ENCODE results near the gene SAMD3.
"Not testable (repeated sequence)": the region's sequence is repeated elsewhere in the genome, so short reads cannot be mapped to it uniquely, and the experiment has no call there.

The SAMD3 gene

DNA sequence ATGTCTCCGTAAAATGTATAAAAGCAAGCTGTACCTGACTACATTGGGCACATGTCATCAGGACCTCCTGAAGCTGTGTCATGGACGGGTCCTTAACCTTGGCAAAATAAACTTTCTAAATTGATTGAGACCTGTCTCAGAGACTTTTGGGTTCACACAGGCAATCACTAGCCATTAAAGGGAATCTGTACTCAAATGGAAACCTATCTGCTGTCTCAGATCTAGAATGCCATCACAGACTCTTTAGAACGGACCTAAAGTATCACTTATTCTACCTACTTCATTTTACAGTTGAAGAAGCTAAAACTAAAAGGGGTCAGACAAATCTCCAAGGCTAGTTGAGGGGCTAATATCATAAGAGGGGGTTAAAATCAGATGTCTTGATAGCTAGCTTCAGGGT, 11.1 kb downstream of the SAMD3 start:
- DNase-seq: no peak

DNA sequence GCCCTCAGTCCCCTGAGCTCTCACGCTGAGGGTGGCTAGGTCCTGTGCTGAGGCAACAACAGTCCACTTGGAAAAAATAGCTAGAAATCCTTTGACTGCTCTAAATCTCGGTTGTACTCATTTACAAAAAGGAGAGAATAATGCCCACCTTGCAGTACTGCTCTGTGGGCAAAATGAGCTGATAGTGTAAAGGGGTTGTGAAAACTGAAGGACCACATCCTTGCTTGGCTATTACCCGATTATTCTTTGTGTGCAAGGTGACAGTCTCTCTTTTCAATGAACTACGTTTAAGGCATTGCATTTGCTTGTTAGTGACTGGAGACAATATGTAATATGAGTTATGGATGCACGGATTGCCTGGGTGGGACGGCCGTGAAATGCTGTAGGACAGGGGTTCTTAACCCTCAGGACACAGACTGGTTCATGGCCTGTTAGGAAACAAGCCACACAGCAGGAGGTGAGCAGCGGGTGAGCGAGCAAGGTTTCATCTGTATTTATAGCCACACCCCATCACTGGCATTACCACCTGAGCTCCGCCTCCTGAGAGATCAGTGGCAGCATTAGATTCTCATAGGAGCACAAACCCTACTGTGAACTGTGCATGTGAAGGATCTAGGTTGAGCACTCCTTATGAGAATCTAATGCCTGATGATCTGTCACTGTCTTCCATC, 14.6 kb downstream of the SAMD3 start:
- no peak for DNase-seq

DNA sequence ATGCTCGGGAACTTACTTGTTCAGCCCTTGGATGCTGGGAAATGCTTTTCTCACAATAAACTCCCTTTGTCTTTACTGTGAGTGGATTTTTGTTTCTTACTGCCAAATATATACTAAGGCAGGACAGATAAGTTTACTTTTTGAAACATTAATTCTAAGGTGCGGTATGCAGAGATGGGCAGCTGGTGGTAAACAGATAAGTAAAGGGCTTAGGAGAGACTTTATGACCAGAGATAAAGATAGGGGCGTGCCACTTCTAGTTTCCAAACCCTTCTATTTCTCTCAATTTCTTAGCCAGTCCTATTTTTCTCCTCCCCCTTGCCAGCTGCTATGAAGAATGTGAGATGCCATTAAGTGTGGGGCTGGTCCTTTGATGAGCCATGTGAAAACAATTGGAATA, 16.3 kb downstream of the SAMD3 start:
- no peak for DNase-seq

DNA sequence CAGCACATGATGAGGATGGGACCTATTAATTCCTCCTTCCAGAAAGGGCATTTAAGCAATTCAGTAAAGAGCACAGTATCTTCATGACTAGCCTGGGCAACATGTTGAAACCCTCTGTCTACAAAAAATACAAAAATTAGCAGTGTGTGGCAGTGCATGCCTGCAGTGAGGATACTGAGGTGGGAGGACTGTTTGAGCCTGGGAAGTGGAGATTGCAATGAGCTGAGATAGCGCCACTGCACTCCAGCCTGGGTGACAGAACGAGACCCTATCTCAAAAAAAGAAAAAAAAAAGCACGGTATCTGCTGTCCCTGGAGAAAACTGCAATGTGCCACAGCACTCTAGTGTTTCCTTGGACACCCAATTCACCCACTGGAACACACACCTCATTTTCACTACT, 18.4 kb downstream of the SAMD3 start:
- no peak for DNase-seq

- DNase-seq: no peak
Measured at GRCh38 chr6:130203370-130203769, 19.4 kb downstream of the SAMD3 start.

DNA sequence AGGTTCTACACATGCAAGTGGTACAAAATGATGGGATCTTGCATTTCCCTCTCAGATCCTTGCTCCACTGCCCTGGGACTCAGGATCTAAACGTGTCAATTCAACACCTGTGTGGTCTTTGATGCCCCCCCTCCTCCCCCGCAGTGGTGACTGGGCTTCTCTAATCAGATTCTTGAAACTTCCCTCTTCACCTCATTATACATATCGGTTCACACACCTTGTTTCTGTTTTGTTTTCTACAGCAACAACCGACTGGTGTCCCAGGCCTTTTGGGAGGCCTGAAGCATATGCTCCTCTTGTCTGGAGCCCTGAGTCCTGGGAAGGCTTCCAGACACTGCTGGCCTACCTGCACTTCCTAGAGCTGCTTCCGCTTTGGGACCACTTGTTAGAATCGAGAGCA, 20.0 kb downstream of the SAMD3 start:
- DNase-seq: no peak

GRCh38 chr6:130200020-130200419, 22.7 kb downstream of the SAMD3 start:
- DNase-seq: no peak

DNA sequence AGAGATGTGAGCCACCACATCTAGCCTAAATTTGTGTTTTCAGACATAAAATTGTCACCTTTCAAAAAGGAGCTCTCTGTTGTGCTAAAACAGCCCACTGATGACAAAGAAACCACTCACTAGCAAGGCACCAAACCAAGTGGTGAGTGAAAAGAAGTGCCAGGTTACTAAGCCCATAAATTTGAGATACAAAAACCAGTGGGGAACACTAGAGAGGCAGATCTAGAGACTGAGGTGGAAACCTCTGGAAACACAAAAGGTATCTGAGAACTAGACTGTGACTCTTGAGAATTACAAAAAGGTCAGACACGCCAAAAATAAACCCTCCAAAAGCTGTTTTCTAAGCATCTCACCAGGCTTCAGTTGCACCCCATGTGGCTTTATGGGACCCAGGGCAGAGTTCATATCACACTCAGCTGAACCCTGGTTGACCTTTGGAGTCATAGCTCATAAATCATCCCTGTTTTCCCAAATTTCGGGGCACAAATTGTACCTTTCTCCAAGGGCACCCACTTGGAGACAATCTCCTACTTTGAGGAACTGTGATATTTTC, 24.2 kb downstream of the SAMD3 start:
- DNase-seq: no peak

GRCh38 chr6:130197816-130198482, 24.8 kb downstream of the SAMD3 start:
- DNase-seq: not testable (repeated sequence)

DNA sequence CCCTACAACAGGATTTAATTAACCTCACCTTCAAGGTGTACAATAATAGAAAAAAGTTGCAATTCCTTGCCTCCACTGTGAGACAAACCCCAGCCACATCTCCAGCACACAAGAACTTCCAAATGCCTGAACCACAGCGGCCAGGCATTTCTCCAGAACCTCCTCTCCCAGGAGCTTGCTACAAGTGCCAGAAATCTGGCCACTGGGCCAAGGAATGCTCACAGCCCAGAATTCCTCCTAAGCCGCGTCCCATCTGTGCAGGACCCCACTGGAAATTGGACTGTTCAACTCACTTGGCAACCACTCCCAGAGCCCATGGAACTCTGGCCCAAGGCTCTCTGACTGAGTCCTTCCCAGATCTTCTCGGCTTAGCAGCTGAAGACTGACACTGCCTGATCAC, 28.3 kb downstream of the SAMD3 start:
- DNase-seq: not testable (repeated sequence)

DNA sequence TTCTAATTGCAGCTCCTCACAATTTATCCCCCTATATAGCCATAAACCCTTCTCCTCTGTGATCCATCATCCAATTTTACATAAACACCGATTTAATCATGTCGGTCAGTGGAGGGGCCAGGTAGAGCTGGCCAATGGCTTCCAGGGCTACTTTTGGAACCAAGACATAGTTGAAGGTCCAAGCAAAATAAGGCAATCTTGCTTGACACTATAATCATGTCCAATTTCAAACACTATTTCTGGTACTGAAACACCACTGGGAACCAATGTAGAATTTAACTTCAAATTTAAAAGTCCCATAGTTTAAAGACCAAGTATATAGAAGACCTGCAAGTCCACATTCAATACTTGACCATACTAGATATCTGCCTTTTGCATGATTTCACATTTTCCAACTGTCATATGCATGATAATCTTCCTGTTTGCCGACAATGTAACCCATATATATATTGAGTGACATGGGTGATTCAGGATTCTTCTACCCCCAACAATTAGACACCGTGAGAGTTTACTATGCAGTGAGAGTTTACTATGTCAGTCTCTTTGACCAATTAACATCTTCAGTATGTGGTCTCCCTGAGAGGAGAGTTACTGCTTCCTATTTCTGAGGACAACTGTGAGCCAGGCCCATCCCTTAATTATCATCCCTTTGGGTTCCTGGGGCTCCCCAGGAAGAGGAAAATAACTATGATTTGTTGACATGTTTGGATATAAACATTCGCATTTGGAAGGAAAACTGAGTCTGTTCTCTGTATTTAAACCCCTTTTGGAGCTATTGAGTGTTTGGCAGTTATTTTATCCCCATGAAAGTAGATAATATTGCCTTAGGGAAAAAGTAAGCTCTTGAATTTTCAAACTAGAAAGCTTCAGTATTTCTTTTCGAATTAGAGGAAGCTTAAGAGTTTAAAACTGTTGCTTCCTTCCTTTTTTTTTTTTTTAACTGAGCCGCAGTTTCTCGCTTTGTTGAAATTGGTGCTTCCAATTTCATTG, 31.8 kb downstream of the SAMD3 start:
- no peak for DNase-seq

- DNase-seq: no peak
Measured at GRCh38 chr6:130189531-130190397, 33.0 kb downstream of the SAMD3 start.

DNA sequence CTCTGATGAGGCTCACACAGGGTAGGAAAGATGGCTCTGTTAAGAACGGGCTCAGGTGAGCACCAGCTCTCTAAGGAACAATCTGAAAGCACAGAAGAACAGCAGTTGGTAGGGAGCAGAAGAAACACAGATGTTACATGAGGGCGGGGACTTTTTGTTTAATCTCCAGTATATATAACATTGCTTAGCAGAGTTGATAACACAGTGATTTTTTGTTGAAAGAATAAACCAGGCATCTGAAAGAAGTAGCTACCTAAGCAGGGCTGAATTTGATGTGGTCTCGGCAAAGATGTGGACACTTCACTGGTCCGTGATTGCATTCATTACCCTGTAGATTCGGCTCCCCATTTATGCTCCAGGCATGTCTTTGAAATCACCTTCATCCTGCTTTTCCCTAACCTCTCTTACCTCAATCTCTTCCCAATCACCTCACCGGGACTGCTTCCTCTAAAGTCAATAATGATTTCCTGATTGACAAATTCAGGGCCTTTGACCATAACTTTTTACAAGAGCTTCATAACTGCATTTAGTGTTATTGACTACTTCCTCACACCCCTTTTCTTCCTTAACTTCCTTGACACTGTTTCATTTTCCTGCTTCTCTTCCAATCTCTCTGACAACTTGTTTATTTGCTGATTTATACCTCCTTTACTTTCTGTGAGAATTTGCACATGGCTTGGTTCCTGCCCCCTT, 34.4 kb downstream of the SAMD3 start:
- DNase-seq: no peak

- no peak for DNase-seq
Measured at GRCh38 chr6:130187335-130188206, 35.2 kb downstream of the SAMD3 start.

GRCh38 chr6:130185658-130186057, 37.1 kb downstream of the SAMD3 start:
- no peak for DNase-seq

DNA sequence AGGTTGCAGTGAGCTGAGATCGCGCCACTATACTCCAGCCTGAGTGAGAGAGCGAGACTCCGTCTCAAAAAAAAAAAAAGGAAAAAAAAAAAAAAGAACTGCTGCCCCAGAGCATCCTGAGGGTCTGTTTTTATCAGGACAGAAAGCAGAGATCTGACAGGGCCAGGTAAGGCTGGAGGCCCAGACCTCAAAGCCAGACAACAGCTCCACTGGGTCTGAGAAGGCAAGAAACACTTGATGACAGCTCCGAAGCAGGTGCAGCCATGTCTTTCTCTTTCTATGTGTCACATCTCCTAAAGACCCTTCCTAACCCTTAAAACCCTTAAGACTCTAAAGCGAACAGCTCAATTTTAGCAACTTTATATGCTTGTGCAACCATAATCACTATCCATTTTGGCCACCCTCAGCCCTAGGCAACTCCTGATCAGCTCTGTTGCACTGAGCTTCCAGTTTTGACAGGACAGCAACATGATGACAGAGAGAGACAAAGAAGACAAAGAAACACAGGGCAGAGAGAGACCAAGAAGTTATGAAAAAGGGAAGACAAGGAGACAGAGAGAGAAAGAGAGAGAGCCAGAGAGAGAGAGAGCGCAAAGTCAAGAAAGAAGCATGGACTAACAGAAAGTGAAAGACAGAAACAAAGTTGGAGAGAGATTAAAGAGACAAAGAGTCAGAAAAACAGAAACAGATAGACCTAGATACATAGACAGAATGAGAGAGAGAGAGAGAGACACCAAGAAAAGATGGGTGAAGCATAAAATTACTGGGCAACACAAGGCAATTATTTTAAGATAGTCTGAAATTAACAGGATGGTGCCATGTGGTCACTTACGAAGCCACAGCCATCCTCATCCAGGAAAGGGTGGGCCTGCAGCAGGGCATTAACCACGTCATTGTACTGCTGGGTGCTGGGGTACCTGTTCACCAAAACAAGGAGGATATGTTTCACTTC, 39.2 kb downstream of the SAMD3 start:
- DNase-seq: no peak

DNA sequence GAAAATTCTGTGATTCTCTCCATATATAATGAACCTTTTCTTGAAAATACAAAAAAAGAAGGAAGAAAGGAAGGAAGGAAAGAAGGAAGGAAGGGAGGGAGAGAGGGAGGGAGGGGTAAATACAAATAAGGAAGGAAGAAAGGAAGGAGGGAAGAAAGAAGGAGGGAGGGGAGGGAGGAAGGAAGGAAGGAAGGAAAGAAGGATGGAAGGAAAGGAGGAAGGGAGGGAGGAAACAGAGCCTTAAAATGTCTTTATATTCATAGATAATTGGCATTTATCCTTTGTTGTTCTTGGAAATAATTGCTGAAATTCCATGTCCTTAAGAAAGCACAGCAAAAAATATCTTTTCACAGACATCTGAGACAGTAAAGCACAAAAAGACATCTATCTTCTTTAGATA, 40.3 kb downstream of the SAMD3 start:
- no peak for DNase-seq

DNA sequence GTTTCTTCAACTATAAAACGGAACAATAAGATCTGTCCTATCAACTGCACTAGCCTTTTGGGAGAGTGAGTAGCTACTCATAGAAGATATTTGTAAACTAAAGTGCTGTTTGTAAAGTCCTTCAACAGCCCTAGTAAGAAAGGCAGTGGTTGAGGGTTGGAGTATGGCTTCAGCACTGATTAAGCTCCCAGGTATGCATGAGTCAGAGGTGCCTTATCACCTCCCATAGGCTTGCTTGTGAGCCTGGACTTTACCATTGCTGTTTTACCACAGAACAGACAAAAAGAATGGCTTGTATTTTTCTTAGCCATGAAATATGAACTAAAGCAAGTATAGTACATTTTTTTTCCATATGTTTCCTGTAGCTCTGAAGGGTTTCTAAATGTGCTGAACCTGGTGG, 44.1 kb downstream of the SAMD3 start:
- DNase-seq: peak; percentile 42

DNA sequence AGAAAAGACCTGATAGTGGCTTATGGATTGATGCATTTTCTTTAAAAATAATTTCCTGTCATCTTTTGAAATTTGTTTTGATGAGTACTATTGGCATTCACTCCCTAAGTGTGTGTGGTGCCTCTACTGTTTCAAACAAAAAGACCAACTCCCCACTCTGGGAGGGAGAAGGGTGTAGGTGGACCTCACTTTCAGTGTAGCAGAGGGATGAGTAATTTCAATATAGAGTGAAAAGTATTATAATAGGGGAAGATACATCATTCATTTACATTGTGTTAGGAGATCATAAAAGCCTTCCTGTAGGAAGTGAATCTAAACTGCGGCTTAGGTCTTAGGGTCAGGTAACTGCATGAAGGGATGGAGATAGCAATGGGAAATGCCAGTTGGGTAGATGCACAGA, 46.4 kb downstream of the SAMD3 start:
- DNase-seq: no peak

All from T1000 (cell line).